HG03159 (cell line): ENCODE results near the gene CERS6.
"Not testable (repeated sequence)": the region's sequence is repeated elsewhere in the genome, so short reads cannot be mapped to it uniquely, and the experiment has no call there.

Experiments used
- ATAC-seq: cut with Tn5 transposase; IDR thresholded peaks from one replicate; pipeline ENCODE4 v1.9.1; 2021; ENCODE audit warnings: mild to moderate bottlenecking, moderate library complexity; ENCODE audit not compliant: unreplicated experiment

The CERS6 gene

GRCh38 chr2:168791140-168791539 lies 335.1 kb downstream of the CERS6 start:
- ATAC-seq: not testable (repeated sequence)

- no peak for ATAC-seq
Measured at GRCh38 chr2:168793596-168793995, 337.5 kb downstream of the CERS6 start.

- no peak for ATAC-seq
Measured at GRCh38 chr2:168794968-168795367, 338.9 kb downstream of the CERS6 start.

GRCh38 chr2:168796090-168796577 lies 340.1 kb downstream of the CERS6 start:
- ATAC-seq: no peak

GRCh38 chr2:168796583-168797285 lies 340.7 kb downstream of the CERS6 start:
- no peak for ATAC-seq

- ATAC-seq: no peak
Measured at GRCh38 chr2:168797286-168797655, 341.2 kb downstream of the CERS6 start.

- ATAC-seq: no peak
Measured at GRCh38 chr2:168798076-168798887, 342.2 kb downstream of the CERS6 start.

GRCh38 chr2:168798888-168799410 lies 342.9 kb downstream of the CERS6 start:
- ATAC-seq: no peak

GRCh38 chr2:168801471-168801870 lies 345.4 kb downstream of the CERS6 start:
- no peak for ATAC-seq

GRCh38 chr2:168801961-168802858 lies 346.1 kb downstream of the CERS6 start, which contains the start of gene NOSTRIN:
TSS of gene NOSTRIN (plus strand) at chr2:168802637. CDS start at chr2:168802647, 10 bp downstream.
- ATAC-seq: no peak

GRCh38 chr2:168802859-168803725 lies 347.0 kb downstream of the CERS6 start:
- no peak for ATAC-seq

- ATAC-seq: no peak
Measured at GRCh38 chr2:168804214-168804613, 348.1 kb downstream of the CERS6 start.

GRCh38 chr2:168805615-168806014 lies 349.5 kb downstream of the CERS6 start:
- ATAC-seq: no peak

GRCh38 chr2:168809537-168809936 lies 353.5 kb downstream of the CERS6 start:
- no peak for ATAC-seq

- no peak for ATAC-seq
Measured at GRCh38 chr2:168810235-168810634, 354.2 kb downstream of the CERS6 start.

GRCh38 chr2:168811696-168812095 lies 355.6 kb downstream of the CERS6 start:
- no peak for ATAC-seq

- ATAC-seq: no peak
Measured at GRCh38 chr2:168814046-168814445, 358.0 kb downstream of the CERS6 start.

GRCh38 chr2:168814939-168815907 lies 359.2 kb downstream of the CERS6 start:
- ATAC-seq: no peak

- no peak for ATAC-seq
Measured at GRCh38 chr2:168816369-168816768, 360.3 kb downstream of the CERS6 start.
